Skeletal muscle tissue (tissue), 4 donors: Measurements from ENCODE around the gene TMEM198. TPM values are rescaled to one million over a fixed set of nuclear protein-coding genes. Genes with fewer than 3 reads are reported as not detected.
A peak's percentile ranks its signal among the peaks of the same experiment; 100 is the strongest.

Experiments used
- H3K27ac ChIP-seq: one replicate; pipeline ENCODE4 v1.7.0; 2013; ENCODE audit warnings: mild to moderate bottlenecking, low read depth, low read length, inconsistent platforms
- H3K27me3 ChIP-seq, 3 donors: one replicate each; pipeline ENCODE4 v1.7.0; 2013; ENCODE audit warnings: low read length in 3 of 3; ENCODE audit not compliant: control insufficient read depth in 3 of 3, insufficient read depth in 3 of 3
- H3K36me3 ChIP-seq, 3 donors: one replicate each; pipeline ENCODE4 v1.7.0; 2013; ENCODE audit warnings: low read length in 3 of 3; ENCODE audit not compliant: control insufficient read depth in 3 of 3, insufficient read depth in 3 of 3
- H3K4me1 ChIP-seq, 3 donors: one replicate each; pipeline ENCODE4 v1.7.0; 2013; ENCODE audit warnings: low read length in 3 of 3, mild to moderate bottlenecking in 3 of 3; ENCODE audit not compliant: control insufficient read depth in 3 of 3, insufficient read depth in 3 of 3
- H3K4me3 ChIP-seq, 3 donors: one replicate each; pipeline ENCODE4 v1.7.0; 2013; ENCODE audit warnings: low read length in 3 of 3
- H3K9ac ChIP-seq, 3 donors: one replicate each; pipeline ENCODE4 v1.7.0; 2013; ENCODE audit warnings: low read length in 3 of 3, mild to moderate bottlenecking in 3 of 3, moderate library complexity in 2 of 3, low read depth in 1 of 3
- H3K9me3 ChIP-seq, 3 donors: one replicate each; pipeline ENCODE4 v1.7.0; 2013; ENCODE audit warnings: low read length in 3 of 3; ENCODE audit not compliant: control insufficient read depth in 3 of 3
- total RNA-seq: library from RNA; depleted of rRNA; stranded (reverse); fragments of >200 nt; gene quantifications from one replicate; pipeline ENCODE4 v1.2.3, GENCODE V29; 2014
- donor health status: Osteomylitis.

TMEM198 gene
- total RNA-seq, 1 donor from 2014 or later, result 2.1 TPM

DNA sequence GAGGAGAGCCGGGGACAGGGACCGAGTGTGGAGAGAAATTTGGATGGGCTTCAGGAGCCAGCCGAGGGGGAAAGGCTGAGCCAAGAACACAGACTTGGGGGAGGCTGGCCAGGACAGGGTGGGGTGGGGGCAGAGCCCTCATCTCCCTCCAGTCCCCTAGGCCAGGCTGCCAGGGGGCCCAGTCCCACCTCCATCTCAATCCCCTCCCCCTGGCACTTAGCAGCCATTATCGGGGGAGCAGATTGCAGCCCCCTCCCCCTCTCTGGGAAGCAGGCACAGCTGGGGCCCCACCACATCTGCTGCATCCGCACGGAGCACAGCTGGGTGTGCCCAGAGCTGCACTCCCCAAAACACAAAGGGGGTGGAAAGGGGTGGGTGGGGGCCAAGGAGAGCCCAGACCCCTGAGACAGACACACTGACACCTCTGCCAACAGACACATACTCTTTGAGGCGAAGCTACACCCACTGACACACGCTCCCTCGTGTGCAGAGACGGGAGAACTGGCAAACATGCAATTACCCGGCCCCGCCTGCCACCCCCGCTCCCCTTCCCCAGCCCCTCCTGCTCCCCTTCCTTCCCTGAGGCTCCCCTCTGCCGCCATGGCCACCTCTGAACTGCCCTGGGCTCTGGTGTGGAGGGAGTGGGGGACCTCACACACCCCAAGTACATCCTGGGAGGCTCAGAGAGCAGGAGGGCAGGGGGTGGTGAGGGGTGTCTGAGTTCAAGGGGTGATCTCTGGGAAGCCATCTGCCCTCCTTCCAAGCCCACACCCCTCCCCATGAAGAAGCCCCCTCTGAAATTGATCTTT, 34.7 kb upstream of the TMEM198 start:
- peak overlapping the region in 1 of 3 donors; percentile 62 for H3K9ac ChIP-seq
- H3K9me3 ChIP-seq, result no peaks in the 10 kb centered on the region
- H3K4me1 ChIP-seq, result peaks cover 13 to 17% (median 14%) of the 10 kb centered on the region in 3 donors
- no peak overlapping the region for H3K27ac ChIP-seq
- H3K4me3 ChIP-seq, result no peak overlapping the region
- H3K27me3 ChIP-seq, result peaks cover 22 to 50% (median 27%) of the 10 kb centered on the region in 3 donors
- peaks cover 13 to 23% (median 18%) of the 10 kb centered on the region in 3 donors for H3K36me3 ChIP-seq

DNA sequence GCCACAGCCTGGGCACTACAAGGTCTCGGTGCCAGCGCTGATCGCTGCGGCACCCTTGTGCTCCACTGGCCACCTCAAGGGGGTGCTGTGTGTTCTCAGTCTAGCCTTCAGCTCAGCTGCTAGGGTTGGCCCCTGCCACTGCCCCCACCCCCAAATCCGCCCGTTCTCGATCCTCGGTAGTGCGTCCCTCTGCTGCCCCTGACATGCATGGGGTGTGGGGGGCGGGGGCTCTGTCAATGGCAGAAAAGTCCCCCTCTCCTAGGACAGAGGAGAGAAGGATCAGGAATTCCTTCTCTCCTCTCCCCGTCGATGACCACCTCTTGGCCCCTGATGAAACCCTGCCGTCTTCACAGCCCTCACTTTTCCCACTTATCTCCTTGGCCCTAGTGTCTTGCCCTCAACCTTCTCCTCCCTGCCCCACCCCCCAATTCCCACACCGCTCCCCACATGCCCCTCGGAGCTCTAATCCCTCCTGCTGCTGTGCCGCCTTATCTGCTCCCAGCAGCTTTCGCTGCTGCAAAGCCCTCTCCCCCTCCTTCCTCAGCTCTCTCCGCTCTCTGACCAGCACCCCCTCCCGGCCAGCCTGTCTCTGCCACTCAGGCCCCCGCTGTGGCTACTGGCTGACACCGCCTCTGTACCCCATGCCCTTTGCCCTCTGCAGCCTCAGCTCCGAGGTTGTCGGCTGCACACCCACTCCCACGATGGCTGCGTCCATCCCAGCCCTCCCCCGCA, 33.9 kb upstream of the TMEM198 start:
- no peaks in the 10 kb centered on the region for H3K9me3 ChIP-seq
- peak overlapping the region in 1 of 3 donors; percentile 62 for H3K9ac ChIP-seq
- no peak overlapping the region for H3K27ac ChIP-seq
- peaks cover 9 to 15% (median 13%) of the 10 kb centered on the region in 3 donors for H3K36me3 ChIP-seq
- H3K4me3 ChIP-seq, result peak overlapping the region in 2 of 3 donors; percentile 27 to 58
- H3K4me1 ChIP-seq, result peaks cover 18 to 20% (median 19%) of the 10 kb centered on the region in 3 donors
- peaks cover 26 to 57% (median 33%) of the 10 kb centered on the region in 3 donors for H3K27me3 ChIP-seq

DNA sequence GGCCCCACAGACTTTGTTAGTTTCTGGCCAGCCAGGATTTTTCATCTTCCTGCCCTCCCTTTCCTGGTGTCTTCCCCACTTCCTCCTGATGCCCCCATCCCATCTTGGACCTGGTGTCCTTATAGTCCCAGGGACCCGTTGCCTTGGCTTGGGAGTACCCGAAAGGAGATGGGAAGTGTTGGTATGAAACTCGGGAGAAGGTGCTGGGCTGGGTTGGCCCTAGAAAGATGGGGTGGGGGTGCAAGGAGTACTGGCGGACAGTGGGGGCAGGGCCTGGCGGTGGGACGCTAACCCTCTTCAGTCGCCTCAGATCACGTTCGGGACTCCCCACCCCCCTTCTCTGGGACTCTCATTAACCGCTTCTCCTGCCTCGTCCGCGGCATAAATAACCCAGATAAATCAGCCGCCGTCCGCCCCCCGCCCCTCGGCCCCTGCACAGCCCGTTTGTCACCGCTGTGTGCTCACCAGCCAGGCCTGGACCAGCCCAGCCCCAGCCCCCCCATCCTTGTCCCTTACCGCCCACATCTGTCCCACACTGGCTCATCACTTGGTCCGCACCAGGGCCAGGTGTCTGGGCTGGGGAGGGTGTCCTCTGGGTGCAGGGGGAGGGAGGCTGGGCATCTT, 33.2 kb upstream of the TMEM198 start:
- no peak overlapping the region for H3K9ac ChIP-seq
- H3K27me3 ChIP-seq, result peaks cover 26 to 63% (median 37%) of the 10 kb centered on the region in 3 donors
- H3K4me1 ChIP-seq, result peaks cover 18 to 20% (median 19%) of the 10 kb centered on the region in 3 donors
- peaks cover 9 to 12% (median 10%) of the 10 kb centered on the region in 3 donors for H3K36me3 ChIP-seq
- H3K9me3 ChIP-seq, result no peaks in the 10 kb centered on the region
- H3K4me3 ChIP-seq, result no peak overlapping the region
- no peak overlapping the region for H3K27ac ChIP-seq

DNA sequence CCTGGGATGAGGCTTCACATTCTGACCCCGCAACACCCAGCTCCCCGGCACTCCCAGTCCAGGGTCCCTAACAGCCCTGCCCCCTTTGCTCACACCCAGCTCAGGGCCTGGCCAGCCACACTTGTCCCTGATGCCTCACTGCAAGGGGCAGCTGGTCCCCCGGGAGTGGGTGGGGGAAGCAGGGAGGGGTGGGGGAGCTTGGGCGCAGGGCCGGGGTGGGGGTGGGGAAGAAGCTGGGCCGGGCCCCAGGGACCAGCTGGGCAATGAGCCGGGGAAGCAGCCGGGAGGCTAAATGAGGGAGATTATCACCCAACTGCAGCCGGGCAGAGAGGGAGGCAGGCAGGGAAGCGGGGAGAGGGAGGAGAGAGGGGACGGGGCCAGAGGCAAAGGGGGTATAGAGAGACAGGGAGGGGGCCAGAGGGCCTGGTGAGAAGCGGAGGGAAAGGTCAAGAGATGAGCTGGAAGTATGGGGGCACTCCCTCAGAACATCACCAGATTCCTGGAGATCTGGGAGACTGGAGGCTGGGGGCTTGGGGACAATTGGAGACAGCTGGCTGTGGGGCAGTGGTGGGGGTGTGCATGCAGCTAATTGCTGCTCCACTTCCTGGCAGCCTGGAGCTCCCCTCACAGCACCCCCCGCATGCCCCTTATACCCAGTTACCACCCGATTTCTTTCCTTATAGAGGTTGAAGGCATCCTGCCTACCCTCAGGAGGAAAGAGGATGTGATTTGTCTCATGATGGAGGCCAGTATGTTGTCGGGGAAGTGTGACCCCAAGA, 32.1 kb upstream of the TMEM198 start:
- Histone ChIP-seq H3K27me3 (peaks cover 35 to 74% (median 47%) of the 10 kb centered on the region in 3 donors), H3K36me3 (peaks cover 0 to under 1% (median under 1%) of the 10 kb centered on the region in 3 donors), H3K9me3 (no peaks in the 10 kb centered on the region), H3K9ac (no peak overlapping the region), H3K4me1 (peaks cover 18 to 20% (median 19%) of the 10 kb centered on the region in 3 donors), H3K4me3 (no peak overlapping the region), H3K27ac (no peak overlapping the region)

DNA sequence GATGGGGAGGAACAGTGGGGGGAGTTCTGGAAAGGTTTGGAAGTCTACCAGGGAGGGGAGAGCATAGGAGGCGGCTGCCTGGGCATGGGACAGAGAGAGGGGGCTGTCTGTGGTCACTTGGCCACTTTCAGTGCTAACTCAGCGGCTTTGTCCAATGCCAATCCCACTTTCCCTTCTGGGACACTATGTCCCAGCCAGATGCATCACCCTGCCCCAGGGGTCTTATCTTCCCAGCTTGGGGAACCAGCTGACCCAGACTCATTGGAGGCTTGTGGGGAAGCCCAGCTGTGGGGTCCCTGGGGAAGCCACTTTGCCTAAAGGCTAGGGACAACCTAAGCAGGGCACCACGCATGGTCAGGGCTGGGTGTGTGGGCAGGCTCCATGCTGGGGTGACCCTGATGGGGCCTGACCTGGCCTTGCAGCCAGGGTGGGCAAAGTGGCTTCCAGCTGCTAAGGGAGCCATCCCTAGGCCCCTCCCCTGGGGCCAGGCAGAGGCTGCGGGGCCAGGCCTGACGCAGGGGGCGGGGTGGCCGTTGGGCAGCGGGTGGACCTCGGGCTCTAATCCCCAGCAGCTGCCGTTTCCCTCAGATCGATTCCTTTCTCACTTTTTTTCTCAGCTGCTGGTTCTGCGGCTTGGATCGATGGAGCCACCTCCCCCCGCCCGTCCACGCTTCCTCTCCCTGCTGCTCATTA, 31.2 kb upstream of the TMEM198 start:
- H3K9ac ChIP-seq, result no peak overlapping the region
- H3K27me3 ChIP-seq, result peaks cover 36 to 78% (median 54%) of the 10 kb centered on the region in 3 donors
- no peak overlapping the region for H3K4me3 ChIP-seq
- H3K27ac ChIP-seq, result no peak overlapping the region
- no peaks in the 10 kb centered on the region for H3K9me3 ChIP-seq
- H3K4me1 ChIP-seq, result peaks cover 18 to 20% (median 19%) of the 10 kb centered on the region in 3 donors
- no peaks in the 10 kb centered on the region for H3K36me3 ChIP-seq

DNA sequence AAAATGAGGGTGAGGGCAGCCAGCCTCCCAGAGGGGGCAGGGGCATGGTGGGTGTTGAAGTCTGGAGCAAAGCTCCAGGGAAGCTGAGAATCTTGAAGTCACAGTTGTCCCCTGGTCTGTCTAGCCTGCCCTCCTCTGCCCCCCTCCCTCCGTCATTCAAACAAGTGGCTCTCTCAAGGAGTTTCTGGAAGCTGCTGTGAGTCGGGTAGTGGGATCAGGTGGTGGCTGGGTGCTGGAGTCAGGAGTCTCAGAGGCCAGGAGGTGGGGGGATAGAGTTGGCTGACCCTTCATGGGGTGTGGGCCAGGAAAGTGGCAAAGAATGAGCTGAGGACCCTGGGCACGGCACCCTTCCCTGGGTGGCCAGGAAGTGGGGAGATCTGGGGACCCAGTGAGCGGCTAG, 30.0 kb upstream of the TMEM198 start:
- H3K36me3 ChIP-seq, result no peaks in the 10 kb centered on the region
- H3K27me3 ChIP-seq, result peaks cover 36 to 69% (median 54%) of the 10 kb centered on the region in 3 donors
- peak overlapping the region in 1 of 3 donors; percentile 50 for H3K9ac ChIP-seq
- no peak overlapping the region for H3K4me3 ChIP-seq
- no peak overlapping the region for H3K27ac ChIP-seq
- H3K4me1 ChIP-seq, result peaks cover 18 to 20% (median 19%) of the 10 kb centered on the region in 3 donors
- H3K9me3 ChIP-seq, result no peaks in the 10 kb centered on the region

DNA sequence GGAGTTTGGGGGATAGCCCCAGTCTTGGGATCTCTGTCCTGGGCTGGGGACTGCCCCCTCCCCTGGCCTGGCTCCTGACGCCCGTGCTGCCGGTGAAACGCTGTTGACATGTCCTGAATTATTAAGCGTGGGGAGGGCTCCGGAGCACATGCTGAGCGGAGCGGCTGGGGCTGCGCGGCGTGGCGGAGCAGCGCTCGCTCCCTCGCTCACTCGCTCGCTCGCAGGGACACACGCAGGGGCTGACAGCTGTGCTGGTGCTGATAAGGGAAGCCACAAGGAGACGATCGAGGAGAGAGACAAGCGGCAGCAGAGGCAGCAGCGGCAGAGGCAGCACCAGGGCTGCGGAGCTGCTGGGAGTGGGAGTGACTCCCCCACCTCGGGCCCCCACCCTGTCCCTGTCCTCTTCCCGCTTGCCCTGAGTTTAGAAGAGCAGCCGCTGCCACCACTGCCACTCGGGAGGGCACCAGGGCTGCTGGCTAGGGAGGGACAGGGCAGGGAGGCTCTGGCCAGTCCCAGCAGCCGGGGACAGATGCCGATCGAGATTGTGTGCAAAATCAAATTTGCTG, 29.5 kb upstream of the TMEM198 start, which contains the start of gene ASIC4:
Gene ASIC4, plus strand, starts transcription at position 287 of the 566 bp plus-strand sequence. Its CDS starts 243 bp downstream, at position 530.
- H3K36me3 ChIP-seq, result no peaks in the 10 kb centered on the region
- H3K9me3 ChIP-seq, result no peaks in the 10 kb centered on the region
- H3K4me1 ChIP-seq, result peaks cover 18 to 22% (median 21%) of the 10 kb centered on the region in 3 donors
- H3K27ac ChIP-seq, result no peak within 1 kb of the TSS
- H3K9ac ChIP-seq, result peak within 1 kb of the TSS in 2 of 3 donors; percentile 23 to 50
- peaks cover 36 to 69% (median 54%) of the 10 kb centered on the region in 3 donors for H3K27me3 ChIP-seq
- peak within 1 kb of the TSS in 1 of 3 donors; percentile 13 for H3K4me3 ChIP-seq

DNA sequence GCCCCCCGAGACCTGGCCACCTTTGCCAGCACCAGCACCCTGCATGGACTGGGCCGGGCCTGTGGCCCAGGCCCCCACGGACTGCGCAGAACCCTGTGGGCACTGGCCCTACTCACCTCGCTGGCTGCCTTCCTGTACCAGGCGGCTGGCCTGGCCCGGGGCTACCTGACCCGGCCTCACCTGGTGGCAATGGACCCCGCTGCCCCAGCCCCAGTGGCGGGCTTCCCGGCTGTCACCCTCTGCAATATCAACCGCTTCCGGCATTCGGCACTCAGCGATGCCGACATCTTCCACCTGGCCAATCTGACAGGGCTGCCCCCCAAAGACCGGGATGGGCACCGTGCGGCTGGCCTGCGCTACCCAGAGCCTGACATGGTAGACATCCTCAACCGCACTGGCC, 29.0 kb upstream of the TMEM198 start:
- no peaks in the 10 kb centered on the region for H3K9me3 ChIP-seq

More for the DNA sequence above, 29.0 kb upstream of the TMEM198 start:
- Histone ChIP-seq H3K4me3 (no peak overlapping the region), H3K36me3 (no peaks in the 10 kb centered on the region), H3K4me1 (peaks cover 15 to 19% (median 19%) of the 10 kb centered on the region in 3 donors), H3K9ac (no peak overlapping the region), H3K27ac (no peak overlapping the region), H3K27me3 (peaks cover 36 to 69% (median 54%) of the 10 kb centered on the region in 3 donors)
